Astrocyte of the spinal cord (primary cell): ENCODE results near the gene ERC1.
A peak's percentile ranks its signal among the peaks of the same experiment; 100 is the strongest.

Source experiments
- DNase-seq: peaks from one replicate; pipeline ENCODE4 v3.0.0; 2011; ENCODE audit warnings: low read depth, low spot score
- H3K4me3 ChIP-seq: 2 replicates; pipeline ENCODE4 v1.5.1; 2011; ENCODE audit warnings: low read depth, mild to moderate bottlenecking, low read length, moderate library complexity
- CTCF ChIP-seq: IDR thresholded peaks from 2 replicates; pipeline ENCODE4 v1.5.1; 2012; ENCODE audit warnings: low read depth, mild to moderate bottlenecking, low read length, inconsistent platforms
- in situ Hi-C: cut with HindIII; loops from 2 replicates; pipeline ENCODE4 v1.10.0; 2017; ENCODE audit warnings: low sequenced_read_pairs

The ERC1 gene

GRCh38 chr12:1439687-1440086 lies 448.7 kb downstream of the ERC1 start:
- in situ Hi-C loops: no loop called here
- no peak overlapping the region for H3K4me3 ChIP-seq
- no peak for DNase-seq
- no peak for TF ChIP-seq CTCF

GRCh38 chr12:1443421-1444141 lies 452.6 kb downstream of the ERC1 start:
- peak; percentile 92 for DNase-seq
- in situ Hi-C loops: no loop called here
- TF ChIP-seq CTCF: no peak
- no peak overlapping the region for H3K4me3 ChIP-seq

GRCh38 chr12:1444142-1444516 lies 453.1 kb downstream of the ERC1 start:
- DNase-seq: no peak
- H3K4me3 ChIP-seq: no peak overlapping the region
- TF ChIP-seq CTCF: no peak
- in situ Hi-C loops: no loop called here

GRCh38 chr12:1445807-1446206 lies 454.8 kb downstream of the ERC1 start:
- in situ Hi-C loops: no loop called here
- DNase-seq: no peak
- no peak overlapping the region for H3K4me3 ChIP-seq
- no peak for TF ChIP-seq CTCF

- no peak overlapping the region for H3K4me3 ChIP-seq
- no peak for TF ChIP-seq CTCF
- in situ Hi-C loops: no loop called here
- no peak for DNase-seq
These were observed 457.3 kb downstream of the ERC1 start for GRCh38 chr12:1448336-1448735.

- no peak for TF ChIP-seq CTCF
- H3K4me3 ChIP-seq: no peak overlapping the region
- DNase-seq: no peak
- in situ Hi-C loops: no loop called here
These were observed 462.8 kb downstream of the ERC1 start for GRCh38 chr12:1453810-1454209.
